DOHH2 (cell line): Measurements from ENCODE around the gene SOWAHA.

ENCODE experiments used
- H3F3A ChIP-seq: fragments of 200-600 bp; sonication (generic), shearing (Covaris generic); 2 replicates; pipeline ENCODE4 v1.6.0; 2016; ENCODE audit warnings: antibody characterized with exemption, mild to moderate bottlenecking; ENCODE audit not compliant: control insufficient read depth, insufficient read depth
- H3K27ac ChIP-seq: fragments of 200-600 bp; sonication (generic); 2 replicates; pipeline ENCODE4 v1.5.1; 2014; ENCODE audit warnings: low read depth, mild to moderate bottlenecking, low read length, moderate library complexity
- H3K27me3 ChIP-seq: fragments of 200-600 bp; sonication (generic); 2 replicates; pipeline ENCODE4 v1.6.1; 2014; ENCODE audit warnings: mild to moderate bottlenecking, low read length, mixed read lengths; ENCODE audit not compliant: control insufficient read depth
- H3K36me3 ChIP-seq: fragments of 200-600 bp; sonication (generic); 2 replicates; pipeline ENCODE4 v1.6.1; 2014; ENCODE audit warnings: mild to moderate bottlenecking, low read length, moderate library complexity, mixed read lengths; ENCODE audit not compliant: control insufficient read depth
- H3K4me1 ChIP-seq: fragments of 200-600 bp; sonication (generic); 2 replicates; pipeline ENCODE4 v1.6.1; 2014; ENCODE audit warnings: mild to moderate bottlenecking, low read length, mixed read lengths; ENCODE audit not compliant: control insufficient read depth
- H3K4me2 ChIP-seq: fragments of 200-600 bp; sonication (generic); 2 replicates; pipeline ENCODE4 v1.6.0; 2014; ENCODE audit warnings: mild to moderate bottlenecking, low read length, moderate library complexity
- H3K4me3 ChIP-seq: fragments of 200-600 bp; sonication (generic); 2 replicates; pipeline ENCODE4 v1.5.1; 2014; ENCODE audit warnings: mild to moderate bottlenecking, low read length, mixed read lengths
- H3K79me2 ChIP-seq: fragments of 200-600 bp; sonication (generic); 2 replicates; pipeline ENCODE4 v1.6.1; 2014; ENCODE audit warnings: mild to moderate bottlenecking, low read length, mixed read lengths; ENCODE audit not compliant: control insufficient read depth
- H3K9me2 ChIP-seq: fragments of 200-600 bp; sonication (generic); replicated peaks from 2 replicates; pipeline ENCODE4 v1.6.1; 2014; ENCODE audit warnings: mild to moderate bottlenecking, low read length, mixed read lengths; ENCODE audit not compliant: control insufficient read depth
- H3K9me3 ChIP-seq: fragments of 200-600 bp; sonication (generic); 2 replicates; pipeline ENCODE4 v1.6.1; 2014; ENCODE audit warnings: antibody characterized with exemption, low read length, mixed read lengths; ENCODE audit not compliant: control insufficient read depth, insufficient read depth
- H4K20me1 ChIP-seq: fragments of 200-600 bp; sonication (generic); 2 replicates; pipeline ENCODE4 v1.6.0; 2014; ENCODE audit warnings: low read depth, mild to moderate bottlenecking, antibody characterized with exemption, low read length, moderate library complexity; ENCODE audit not compliant: control insufficient read depth, insufficient read depth
- EZH2phosphoT487 ChIP-seq: fragments of 200-600 bp; sonication (generic); IDR thresholded peaks from 2 replicates; pipeline ENCODE4 v1.6.1; 2017; ENCODE audit warnings: borderline replicate concordance, mild to moderate bottlenecking, antibody characterized with exemption, low read length, moderate library complexity, mixed read lengths
- TF ChIP-seq, protein P1 (sequence below): fragments of 200-600 bp; sonication (generic); IDR thresholded peaks from one replicate; pipeline ENCODE4 v1.5.1; 2014; ENCODE audit warnings: antibody characterized with exemption, mild to moderate bottlenecking, low read depth, low read length; ENCODE audit not compliant: poor library complexity, severe bottlenecking

SOWAHA gene

DNA sequence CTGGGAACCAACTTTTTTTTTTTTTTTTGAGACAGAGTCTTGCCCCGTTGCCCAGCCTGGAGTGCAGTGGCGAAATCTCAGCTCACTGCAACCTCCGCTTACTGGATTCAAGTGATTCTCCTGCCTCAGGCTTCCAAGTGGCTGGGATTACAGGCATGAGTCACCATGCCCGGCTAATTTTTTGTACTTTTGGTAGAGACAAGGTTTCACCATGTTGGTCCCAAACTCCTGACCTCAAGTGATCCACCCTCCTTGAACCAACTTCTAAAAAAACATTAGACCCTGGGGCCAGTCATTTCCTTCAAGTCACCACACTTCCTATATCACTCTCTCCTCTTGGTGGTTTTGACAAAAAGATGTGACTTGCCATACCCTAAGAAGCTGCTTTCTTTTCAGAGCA lies 28.2 kb downstream of the SOWAHA start:
- Histone ChIP-seq H3K9me2 (no peaks in the 10 kb centered on the region), H3K9me3 (no peaks in the 10 kb centered on the region), H4K20me1 (no peaks in the 10 kb centered on the region), H3K36me3 (no peaks in the 10 kb centered on the region), H3K4me2 (no peak overlapping the region), H3K27me3 (no peaks in the 10 kb centered on the region), H3K79me2 (no peaks in the 10 kb centered on the region), H3F3A (no peaks in the 10 kb centered on the region), H3K4me1 (peaks cover 9% of the 10 kb centered on the region), H3K4me3 (no peak overlapping the region), H3K27ac (no peak overlapping the region)
- no peak for TF ChIP-seq EZH2phosphoT487
- TF ChIP-seq, protein P1, sequence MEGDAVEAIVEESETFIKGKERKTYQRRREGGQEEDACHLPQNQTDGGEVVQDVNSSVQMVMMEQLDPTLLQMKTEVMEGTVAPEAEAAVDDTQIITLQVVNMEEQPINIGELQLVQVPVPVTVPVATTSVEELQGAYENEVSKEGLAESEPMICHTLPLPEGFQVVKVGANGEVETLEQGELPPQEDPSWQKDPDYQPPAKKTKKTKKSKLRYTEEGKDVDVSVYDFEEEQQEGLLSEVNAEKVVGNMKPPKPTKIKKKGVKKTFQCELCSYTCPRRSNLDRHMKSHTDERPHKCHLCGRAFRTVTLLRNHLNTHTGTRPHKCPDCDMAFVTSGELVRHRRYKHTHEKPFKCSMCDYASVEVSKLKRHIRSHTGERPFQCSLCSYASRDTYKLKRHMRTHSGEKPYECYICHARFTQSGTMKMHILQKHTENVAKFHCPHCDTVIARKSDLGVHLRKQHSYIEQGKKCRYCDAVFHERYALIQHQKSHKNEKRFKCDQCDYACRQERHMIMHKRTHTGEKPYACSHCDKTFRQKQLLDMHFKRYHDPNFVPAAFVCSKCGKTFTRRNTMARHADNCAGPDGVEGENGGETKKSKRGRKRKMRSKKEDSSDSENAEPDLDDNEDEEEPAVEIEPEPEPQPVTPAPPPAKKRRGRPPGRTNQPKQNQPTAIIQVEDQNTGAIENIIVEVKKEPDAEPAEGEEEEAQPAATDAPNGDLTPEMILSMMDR: no peak

DNA sequence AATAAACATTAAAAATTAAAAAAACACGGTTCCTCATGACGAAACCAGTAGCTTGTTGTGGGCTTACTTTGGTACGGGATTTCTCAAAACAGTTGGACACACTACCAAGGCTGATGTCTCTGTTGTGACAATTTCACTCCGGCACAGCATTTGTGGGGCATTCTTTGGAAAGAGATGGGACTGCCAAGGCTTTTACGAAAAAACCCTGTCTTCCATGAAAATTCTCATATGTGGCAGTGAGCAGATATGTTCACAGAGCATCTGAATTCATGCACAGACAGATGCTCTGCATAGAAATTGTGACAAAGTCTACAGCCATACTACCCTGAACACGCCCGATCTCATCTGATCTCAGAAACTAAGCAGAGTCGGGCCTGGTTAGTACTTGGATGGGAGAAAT lies 35.2 kb downstream of the SOWAHA start:
- Histone ChIP-seq H3K9me3 (no peaks in the 10 kb centered on the region), H3K27me3 (0 out of 2 replicates have a peak, but pooled peaks cover 6% of the 10 kb centered on the region), H3K4me3 (no peak overlapping the region), H3K36me3 (no peaks in the 10 kb centered on the region), H3K9me2 (no peaks in the 10 kb centered on the region), H3F3A (no peaks in the 10 kb centered on the region), H3K79me2 (no peaks in the 10 kb centered on the region), H3K4me1 (no peaks in the 10 kb centered on the region), H3K27ac (no peak overlapping the region), H4K20me1 (no peaks in the 10 kb centered on the region), H3K4me2 (no peak overlapping the region)
- TF ChIP-seq EZH2phosphoT487: no peak
- TF ChIP-seq, protein P1: no peak

DNA sequence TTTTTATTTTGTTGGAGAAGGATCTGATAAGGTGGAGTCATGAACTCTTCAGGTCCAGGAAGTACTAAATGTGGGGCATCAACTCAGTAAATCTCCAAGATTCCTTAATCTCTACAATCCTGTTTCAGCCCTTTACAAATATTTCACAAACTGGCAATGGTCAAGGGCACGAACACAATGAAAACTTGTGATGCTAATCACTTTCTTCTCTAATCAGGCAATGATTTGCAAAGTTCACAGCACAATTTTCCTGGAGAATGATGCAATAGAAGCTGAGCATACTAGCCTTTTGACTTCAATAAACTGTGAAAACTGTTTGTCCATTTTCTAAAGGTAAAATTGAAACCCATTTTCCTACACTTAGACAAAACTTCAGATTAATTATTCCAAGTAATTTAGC lies 36.2 kb downstream of the SOWAHA start:
- no peaks in the 10 kb centered on the region for H3K36me3 ChIP-seq
- no peak overlapping the region for H3K4me2 ChIP-seq
- no peaks in the 10 kb centered on the region for H3K79me2 ChIP-seq
- no peaks in the 10 kb centered on the region for H3K4me1 ChIP-seq
- no peak overlapping the region for H3K27ac ChIP-seq
- H3K9me2 ChIP-seq: no peaks in the 10 kb centered on the region
- TF ChIP-seq, protein P1: no peak
- no peak for TF ChIP-seq EZH2phosphoT487
- H3K4me3 ChIP-seq: no peak overlapping the region
- H3K27me3 ChIP-seq: 0 out of 2 replicates have a peak, but pooled peaks cover 6% of the 10 kb centered on the region
- H3F3A ChIP-seq: no peaks in the 10 kb centered on the region
- no peaks in the 10 kb centered on the region for H4K20me1 ChIP-seq
- H3K9me3 ChIP-seq: no peaks in the 10 kb centered on the region

DNA sequence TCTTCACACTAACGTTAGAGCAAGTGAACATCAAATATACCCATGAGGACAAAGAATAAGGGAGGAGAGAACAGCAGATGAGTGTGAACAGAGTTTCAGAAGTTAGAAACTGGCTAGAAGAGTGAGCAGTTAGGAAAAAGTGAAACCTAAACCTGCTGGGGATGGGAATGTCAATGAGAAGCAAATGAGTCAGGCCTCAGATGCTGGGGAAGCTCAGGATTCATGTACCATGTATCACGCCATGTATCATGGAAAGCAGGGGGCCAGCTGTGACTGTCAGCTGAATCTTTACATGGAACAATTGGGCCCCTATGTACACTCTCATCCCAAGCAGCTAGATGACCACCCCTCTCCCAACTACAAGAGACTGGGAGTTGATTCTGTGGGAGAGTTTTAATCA lies 37.0 kb downstream of the SOWAHA start:
- no peaks in the 10 kb centered on the region for H3K9me3 ChIP-seq
- H3K9me2 ChIP-seq: no peaks in the 10 kb centered on the region
- H3K4me1 ChIP-seq: no peaks in the 10 kb centered on the region
- H3K4me2 ChIP-seq: no peak overlapping the region
- no peaks in the 10 kb centered on the region for H3F3A ChIP-seq
- H4K20me1 ChIP-seq: no peaks in the 10 kb centered on the region
- H3K79me2 ChIP-seq: no peaks in the 10 kb centered on the region
- 0 out of 2 replicates have a peak, but pooled peaks cover 6% of the 10 kb centered on the region for H3K27me3 ChIP-seq
- TF ChIP-seq EZH2phosphoT487: no peak
- TF ChIP-seq, protein P1: no peak
- H3K27ac ChIP-seq: no peak overlapping the region
- no peaks in the 10 kb centered on the region for H3K36me3 ChIP-seq
- no peak overlapping the region for H3K4me3 ChIP-seq
